Mesendoderm (in vitro differentiated cells): Measurements from ENCODE around the gene RCBTB1.

Experiments used
- DNase-seq: peaks from one replicate; pipeline ENCODE4 v3.0.0; 2013
- H2AK5ac ChIP-seq: 2 replicates; pipeline ENCODE4 v1.6.1; 2013; ENCODE audit warnings: low read length, inconsistent platforms
- H2BK120ac ChIP-seq: 2 replicates; pipeline ENCODE4 v1.6.1; 2013; ENCODE audit warnings: low read depth, mild to moderate bottlenecking, low read length, moderate library complexity, mixed read lengths
- H2BK15ac ChIP-seq: replicated peaks from 2 replicates; pipeline ENCODE4 v1.6.1; 2013; ENCODE audit warnings: low read depth, mild to moderate bottlenecking, moderate library complexity
- H2BK5ac ChIP-seq: 2 replicates; pipeline ENCODE4 v1.6.1; 2013; ENCODE audit warnings: low read length, inconsistent platforms
- H3K18ac ChIP-seq: 2 replicates; pipeline ENCODE4 v1.6.1; 2013; ENCODE audit warnings: mild to moderate bottlenecking, low read length, mixed read lengths
- H3K23ac ChIP-seq: one replicate; pipeline ENCODE4 v1.6.1; 2013; ENCODE audit warnings: low read length
- H3K27ac ChIP-seq: 2 replicates; pipeline ENCODE4 v1.5.1; 2013; ENCODE audit warnings: low read depth, mild to moderate bottlenecking, inconsistent platforms, low read length, moderate library complexity
- H3K27me3 ChIP-seq: 2 replicates; pipeline ENCODE4 v1.6.1; 2013; ENCODE audit warnings: low read length, control low read depth, mild to moderate bottlenecking, inconsistent platforms; ENCODE audit not compliant: insufficient read depth, poor library complexity
- H3K36me3 ChIP-seq: 2 replicates; pipeline ENCODE4 v1.6.1; 2013; ENCODE audit warnings: low read length, inconsistent platforms; ENCODE audit not compliant: control insufficient read depth, insufficient read depth
- H3K4ac ChIP-seq: one replicate; pipeline ENCODE4 v1.6.1; 2013; ENCODE audit warnings: low read depth, mild to moderate bottlenecking, low read length, moderate library complexity
- H3K4me1 ChIP-seq: 2 replicates; pipeline ENCODE4 v1.6.1; 2013; ENCODE audit warnings: low read depth, low read length, inconsistent platforms; ENCODE audit not compliant: control insufficient read depth
- H3K4me2 ChIP-seq: 2 replicates; pipeline ENCODE4 v1.6.1; 2013; ENCODE audit warnings: low read length
- H3K4me3 ChIP-seq: 2 replicates; pipeline ENCODE4 v1.5.1; 2013; ENCODE audit warnings: mild to moderate bottlenecking, low read length
- H3K56ac ChIP-seq: one replicate; pipeline ENCODE4 v1.6.1; 2013; ENCODE audit warnings: low read length
- H3K79me1 ChIP-seq: 2 replicates; pipeline ENCODE4 v1.6.1; 2013; ENCODE audit warnings: low read length, inconsistent platforms
- H3K79me2 ChIP-seq: 2 replicates; pipeline ENCODE4 v1.6.1; 2013; ENCODE audit warnings: mild to moderate bottlenecking, low read length; ENCODE audit not compliant: control insufficient read depth, insufficient read depth
- H3K9ac ChIP-seq: 2 replicates; pipeline ENCODE4 v1.6.1; 2013; ENCODE audit warnings: low read length, inconsistent platforms
- H4K5ac ChIP-seq: one replicate; pipeline ENCODE4 v1.6.1; 2013; ENCODE audit warnings: low read length
- H4K8ac ChIP-seq: one replicate; pipeline ENCODE4 v1.6.1; 2013; ENCODE audit warnings: low read depth, mild to moderate bottlenecking, control low read depth, low read length, moderate library complexity
- WGBS: extraction: QIAGEN DNeasy Blood & Tissue Kit; methylation state at CpG from one replicate; pipeline ENCODE4 v1.1.7; 2013; ENCODE audit warnings: low lambda C conversion rate, missing lambda C conversion rate; ENCODE audit not compliant: insufficient coverage; ENCODE audit errors: extremely low coverage; 5-methylcytosine and 5-hydroxymethylcytosine counted together

Gene RCBTB1

DNA sequence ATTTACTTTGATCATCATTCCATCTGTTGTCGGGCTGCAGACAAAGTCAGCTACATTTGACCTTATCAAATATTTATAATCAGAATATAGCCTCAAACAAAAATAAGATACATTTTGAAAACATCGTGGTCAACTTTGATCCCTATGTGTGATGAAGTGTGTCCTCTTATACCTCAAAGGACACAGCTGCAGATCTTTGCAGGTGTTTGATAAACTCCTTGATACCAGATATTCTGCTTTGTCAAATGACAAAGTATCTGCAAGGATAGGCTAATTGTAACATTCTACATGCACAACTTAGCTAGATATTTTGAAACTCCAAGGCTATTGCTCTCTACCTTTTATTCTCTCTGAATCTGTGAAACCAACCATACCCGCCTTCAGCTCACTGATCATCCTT lies 45.6 kb downstream of the RCBTB1 start:
- Histone ChIP-seq H3K36me3 (no peaks in the 10 kb centered on the region), H3K9ac (no peak overlapping the region)
- no peak for DNase-seq

GRCh38 chr13:49539313-49539712 lies 46.0 kb downstream of the RCBTB1 start:
- Histone ChIP-seq H2AK5ac (no peak overlapping the region), H4K8ac (no peak overlapping the region), H2BK15ac (no peak overlapping the region), H3K4me3 (no peak overlapping the region), H3K23ac (no peak overlapping the region), H3K27ac (no peak overlapping the region), H3K4ac (no peak overlapping the region), H3K18ac (no peak overlapping the region), H3K9ac (no peak overlapping the region), H4K5ac (no peak overlapping the region), H3K27me3 (no peaks in the 10 kb centered on the region), H2BK5ac (no peak overlapping the region), H3K79me1 (no peaks in the 10 kb centered on the region), H3K79me2 (no peaks in the 10 kb centered on the region), H3K36me3 (no peaks in the 10 kb centered on the region), H3K4me2 (no peak overlapping the region), H3K56ac (no peak overlapping the region), H2BK120ac (no peak overlapping the region), H3K4me1 (no peaks in the 10 kb centered on the region)
- no CpG with 5 or more reads among the region's 5 CpGs for WGBS
- no peak for DNase-seq

More for the DNA sequence above, 45.6 kb downstream of the RCBTB1 start:
- no peak overlapping the region for H3K23ac ChIP-seq
- H3K18ac ChIP-seq: no peak overlapping the region
- H3K4me2 ChIP-seq: no peak overlapping the region
- H3K27me3 ChIP-seq: no peaks in the 10 kb centered on the region
- no peak overlapping the region for H3K27ac ChIP-seq
- H2BK15ac ChIP-seq: no peak overlapping the region
- no peaks in the 10 kb centered on the region for H3K79me2 ChIP-seq
- no peak overlapping the region for H3K4ac ChIP-seq
- H2BK5ac ChIP-seq: no peak overlapping the region
- H2BK120ac ChIP-seq: no peak overlapping the region
- no peak overlapping the region for H3K4me3 ChIP-seq
- H3K4me1 ChIP-seq: no peaks in the 10 kb centered on the region
- no CpG with 5 or more reads among the region's 3 CpGs for WGBS
- no peak overlapping the region for H4K8ac ChIP-seq
- no peak overlapping the region for H4K5ac ChIP-seq
- no peaks in the 10 kb centered on the region for H3K79me1 ChIP-seq
- no peak overlapping the region for H3K56ac ChIP-seq
- H2AK5ac ChIP-seq: no peak overlapping the region

DNA sequence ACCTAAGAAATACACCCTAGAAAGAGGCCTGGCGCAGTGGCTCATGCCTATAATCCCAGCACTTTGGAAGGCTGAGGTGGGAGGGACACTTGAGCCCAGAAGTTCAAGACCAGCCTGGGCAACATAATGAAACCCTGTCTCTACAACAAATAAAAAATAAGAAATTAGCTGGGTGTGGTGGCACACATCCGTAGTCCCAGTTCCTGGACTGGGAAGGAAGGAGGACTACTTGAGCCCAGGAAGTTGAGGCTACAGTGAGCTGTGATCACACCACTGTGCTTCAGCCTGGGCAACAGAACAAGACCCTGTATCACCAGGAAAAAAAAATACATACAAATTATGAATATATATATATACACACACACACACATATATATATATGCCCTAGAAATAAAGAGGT lies 47.0 kb downstream of the RCBTB1 start:
- Histone ChIP-seq H2BK5ac (no peak overlapping the region), H3K56ac (no peak overlapping the region), H2BK15ac (no peak overlapping the region), H3K4me3 (no peak overlapping the region), H2BK120ac (no peak overlapping the region), H3K36me3 (no peaks in the 10 kb centered on the region), H3K4ac (no peak overlapping the region), H3K23ac (no peak overlapping the region), H3K4me2 (no peak overlapping the region), H2AK5ac (no peak overlapping the region), H4K8ac (no peak overlapping the region), H3K27ac (no peak overlapping the region), H3K9ac (no peak overlapping the region), H3K79me2 (no peaks in the 10 kb centered on the region), H4K5ac (no peak overlapping the region), H3K18ac (no peak overlapping the region), H3K4me1 (no peaks in the 10 kb centered on the region), H3K79me1 (no peaks in the 10 kb centered on the region), H3K27me3 (no peaks in the 10 kb centered on the region)
- WGBS: no CpG with 5 or more reads among the region's 2 CpGs
- DNase-seq: no peak

DNA sequence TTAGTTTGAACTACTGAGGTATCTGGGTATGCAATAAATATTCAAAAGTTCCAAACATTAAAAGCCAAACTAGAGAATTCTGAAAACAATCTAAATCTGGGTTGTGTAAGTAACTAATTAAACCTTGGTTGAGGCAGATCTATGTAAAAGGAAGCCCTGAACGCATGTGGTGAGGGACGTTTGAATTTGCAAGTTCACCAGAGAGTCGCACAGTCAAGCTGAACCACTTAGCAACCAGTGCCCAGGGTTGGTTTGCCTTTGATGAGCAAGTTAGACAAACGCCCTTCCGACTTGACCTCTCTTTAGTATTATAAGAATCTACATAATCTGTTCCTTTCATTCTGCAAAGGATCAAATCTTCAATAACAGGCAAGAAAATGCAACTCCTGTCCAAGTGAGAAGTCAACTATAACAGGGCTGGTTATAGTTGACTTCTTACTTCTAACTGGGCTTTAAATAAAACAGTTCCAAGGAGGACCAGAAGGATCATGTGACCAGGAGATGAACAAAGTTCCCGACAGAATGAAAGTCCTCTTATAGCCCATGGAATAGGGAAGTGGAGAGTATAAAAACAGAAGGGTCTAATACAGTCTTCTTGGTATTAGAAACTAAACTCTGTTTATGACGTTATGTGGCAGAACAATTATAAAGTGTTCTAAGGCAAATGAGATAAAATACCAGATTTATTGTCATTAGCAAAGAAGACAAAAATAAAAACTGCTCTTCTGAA lies 49.0 kb downstream of the RCBTB1 start:
- Histone ChIP-seq H3K79me1 (no peaks in the 10 kb centered on the region), H2AK5ac (no peak overlapping the region), H3K27ac (no peak overlapping the region), H3K36me3 (no peaks in the 10 kb centered on the region), H3K27me3 (no peaks in the 10 kb centered on the region), H3K4me3 (no peak overlapping the region), H3K18ac (no peak overlapping the region), H3K23ac (no peak overlapping the region), H3K4me2 (no peak overlapping the region), H3K9ac (no peak overlapping the region), H4K5ac (no peak overlapping the region), H3K79me2 (no peaks in the 10 kb centered on the region), H4K8ac (no peak overlapping the region), H3K4me1 (no peaks in the 10 kb centered on the region), H2BK5ac (no peak overlapping the region), H3K56ac (no peak overlapping the region), H3K4ac (no peak overlapping the region), H2BK120ac (no peak overlapping the region), H2BK15ac (no peak overlapping the region)
- no peak for DNase-seq
- no CpG with 5 or more reads among the region's 7 CpGs for WGBS

- Histone ChIP-seq H3K79me1 (no peaks in the 10 kb centered on the region), H3K27me3 (no peaks in the 10 kb centered on the region), H3K79me2 (no peaks in the 10 kb centered on the region), H3K27ac (no peak overlapping the region), H3K36me3 (no peaks in the 10 kb centered on the region), H4K8ac (no peak overlapping the region), H3K4ac (no peak overlapping the region), H3K4me2 (no peak overlapping the region), H2BK5ac (no peak overlapping the region), H2BK15ac (no peak overlapping the region), H2BK120ac (no peak overlapping the region), H4K5ac (no peak overlapping the region), H3K4me1 (no peaks in the 10 kb centered on the region), H3K18ac (no peak overlapping the region), H3K56ac (no peak overlapping the region), H3K4me3 (no peak overlapping the region), H3K9ac (no peak overlapping the region), H2AK5ac (no peak overlapping the region), H3K23ac (no peak overlapping the region)
- WGBS: no CpG with 5 or more reads among the region's 7 CpGs
- DNase-seq: no peak
Observed at GRCh38 chr13:49533591-49534269, 51.6 kb downstream of the RCBTB1 start.

GRCh38 chr13:49533011-49533410 lies 52.3 kb downstream of the RCBTB1 start:
- Histone ChIP-seq H3K27me3 (no peaks in the 10 kb centered on the region), H3K23ac (no peak overlapping the region), H2BK15ac (no peak overlapping the region), H3K56ac (no peak overlapping the region), H2AK5ac (no peak overlapping the region), H3K36me3 (no peaks in the 10 kb centered on the region), H2BK5ac (no peak overlapping the region), H3K4me2 (no peak overlapping the region), H3K9ac (no peak overlapping the region), H3K4me3 (no peak overlapping the region), H3K18ac (no peak overlapping the region), H3K79me2 (no peaks in the 10 kb centered on the region), H3K79me1 (no peaks in the 10 kb centered on the region), H2BK120ac (no peak overlapping the region), H3K4ac (no peak overlapping the region), H3K4me1 (no peaks in the 10 kb centered on the region), H4K5ac (no peak overlapping the region), H3K27ac (no peak overlapping the region), H4K8ac (no peak overlapping the region)
- DNase-seq: no peak
